ENCODE results near the gene CTSC.
"Not testable (repeated sequence)": the region's sequence is repeated elsewhere in the genome, so short reads cannot be mapped to it uniquely, and the experiment has no call there.

CTSC gene

GRCh38 chr11:88330826-88331428, 6.6 kb downstream of the CTSC start:
- no peak overlapping the region for H3K4me3 ChIP-seq (ENCODE audit: low read length)
- no peak for TF ChIP-seq CTCF (IDR thresholded peaks at IDR 0.05; ENCODE audit: insufficient read depth, low read depth, low read length, missing control alignments)
- DNase-seq (ENCODE audit: low read depth) = no peak

DNA sequence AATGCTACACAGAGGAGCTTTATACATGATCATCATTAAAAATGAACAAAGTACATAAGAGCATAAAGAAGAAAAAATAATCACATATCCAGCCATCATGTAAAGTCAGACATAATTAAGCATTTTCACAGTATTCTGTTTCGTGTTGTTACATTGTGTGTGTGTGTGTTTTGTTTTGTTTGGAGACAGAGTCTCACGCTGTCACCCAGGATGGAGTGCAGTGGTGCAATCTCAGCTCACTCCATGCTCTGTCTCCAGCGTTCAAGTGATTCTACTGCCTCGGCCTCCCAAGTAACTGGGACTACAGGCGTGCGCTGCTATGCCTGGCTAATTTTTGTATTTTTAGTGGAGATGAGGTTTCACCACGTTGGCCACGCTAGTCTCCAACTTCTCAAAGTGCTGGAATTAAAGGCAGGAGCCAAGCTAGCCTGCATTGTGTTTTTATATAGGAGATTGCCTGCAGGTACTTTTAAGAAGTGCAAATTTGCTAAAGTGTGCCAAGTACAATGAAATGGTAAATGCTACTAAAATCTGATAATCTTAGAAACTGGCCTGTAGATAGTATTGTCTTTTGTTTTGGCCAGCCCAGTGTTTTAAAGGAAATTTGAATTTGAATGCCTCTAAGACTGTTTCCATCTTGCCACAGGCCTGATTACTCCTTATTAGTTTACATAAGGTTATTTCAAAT, 7.8 kb downstream of the CTSC start:
- TF ChIP-seq CTCF (IDR thresholded peaks at IDR 0.05; ENCODE audit: insufficient read depth, low read depth, low read length, missing control alignments) = no peak
- H3K4me3 ChIP-seq (ENCODE audit: low read length) = no peak overlapping the region
- DNase-seq (ENCODE audit: low read depth) = no peak

DNA sequence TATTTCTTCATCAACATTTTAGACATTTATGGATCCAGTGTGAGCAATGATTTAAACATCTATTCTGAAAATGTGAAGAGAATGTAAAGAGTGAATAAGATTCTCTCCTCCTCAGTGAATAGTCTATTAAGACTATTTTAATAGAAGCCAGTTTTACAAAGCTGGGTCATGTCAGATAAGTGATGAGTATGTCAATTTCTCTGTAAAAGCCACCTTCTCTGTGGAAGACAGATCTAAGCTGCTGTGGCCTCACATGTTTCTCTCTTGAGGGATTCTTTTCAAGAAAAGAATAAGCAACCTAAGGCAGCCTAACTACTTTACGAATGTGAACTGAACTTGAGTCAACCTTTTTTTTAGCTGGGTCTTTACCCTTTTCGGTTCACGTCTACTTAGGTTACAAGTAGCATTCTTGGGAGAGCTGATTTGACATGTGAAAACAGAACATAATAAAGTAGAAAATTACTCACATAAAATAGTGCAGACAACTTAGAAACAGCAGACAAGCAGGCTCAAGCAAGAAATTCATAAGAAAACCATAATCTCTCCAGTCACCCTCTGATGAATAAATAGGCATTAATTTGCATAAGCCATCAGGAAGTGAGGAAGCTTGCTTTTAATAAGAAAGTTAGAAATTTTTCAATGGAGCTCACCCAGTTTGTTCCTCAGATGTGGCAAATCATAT, 9.9 kb downstream of the CTSC start:
- no peak for TF ChIP-seq CTCF (IDR thresholded peaks at IDR 0.05; ENCODE audit: insufficient read depth, low read depth, low read length, missing control alignments)
- DNase-seq (ENCODE audit: low read depth) = no peak
- H3K4me3 ChIP-seq (ENCODE audit: low read length) = no peak overlapping the region

- TF ChIP-seq CTCF (IDR thresholded peaks at IDR 0.05; ENCODE audit: insufficient read depth, low read depth, low read length, missing control alignments) = no peak
- no peak overlapping the region for H3K4me3 ChIP-seq (ENCODE audit: low read length)
- no peak for DNase-seq (ENCODE audit: low read depth)
These were observed 10.5 kb downstream of the CTSC start for GRCh38 chr11:88327061-88327460.

DNA sequence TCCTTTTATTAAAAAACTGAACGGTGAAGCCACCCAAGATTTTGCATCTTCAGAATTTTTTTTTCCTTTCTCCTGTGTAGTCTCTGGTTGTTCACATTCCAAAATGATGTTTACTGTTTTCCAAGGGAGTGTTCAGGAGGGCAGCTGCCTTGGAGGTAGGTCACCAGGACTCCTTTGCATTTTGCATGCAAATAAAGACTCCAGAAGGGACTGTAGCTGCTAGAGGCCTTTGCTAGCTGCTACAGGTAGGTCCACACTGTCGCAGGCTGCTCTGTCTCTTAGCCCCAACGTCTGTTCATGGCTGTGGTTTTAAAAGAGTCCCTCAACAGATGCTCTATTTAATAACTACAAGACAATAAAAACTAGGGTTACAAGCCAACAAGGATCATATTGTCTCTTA, 11.4 kb downstream of the CTSC start:
- H3K4me3 ChIP-seq (ENCODE audit: low read length) = no peak overlapping the region
- no peak for TF ChIP-seq CTCF (IDR thresholded peaks at IDR 0.05; ENCODE audit: insufficient read depth, low read depth, low read length, missing control alignments)
- DNase-seq (ENCODE audit: low read depth) = no peak

DNA sequence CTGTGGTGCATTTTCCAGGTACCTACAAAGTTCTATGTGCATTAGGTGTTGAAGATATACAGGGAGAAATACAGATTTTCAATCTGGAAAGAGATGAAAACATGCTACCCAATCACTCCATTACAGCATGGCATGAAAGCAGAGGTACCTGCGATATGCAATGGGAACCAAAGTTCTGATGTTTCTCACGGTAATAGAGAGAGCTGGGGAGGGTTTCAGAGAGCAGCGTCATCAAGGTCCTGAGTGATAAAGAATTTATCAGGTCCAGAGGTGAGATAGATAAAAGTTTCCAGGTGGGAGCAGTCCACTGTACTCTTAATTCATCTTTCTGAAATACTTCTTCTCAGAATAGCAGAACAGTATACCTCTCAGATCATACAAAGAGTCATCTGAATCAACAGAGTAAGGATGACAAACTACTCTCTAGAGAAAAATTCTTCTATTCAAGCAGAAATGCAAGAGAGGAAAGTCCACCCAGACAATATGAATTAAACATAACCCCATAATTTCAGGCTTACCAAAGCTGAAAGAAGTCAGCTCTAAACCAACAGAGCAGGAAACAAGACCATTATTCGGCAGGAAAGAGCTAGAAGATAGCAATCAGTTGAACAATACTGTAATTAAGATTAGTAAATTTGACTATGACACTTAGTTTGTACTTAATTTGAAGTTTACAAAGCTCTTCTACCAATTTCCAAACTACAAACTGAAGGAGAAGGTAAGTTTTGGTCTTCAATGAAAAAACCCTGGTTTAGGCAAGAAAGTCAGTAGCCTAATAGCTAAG, 12.8 kb downstream of the CTSC start:
- no peak for TF ChIP-seq CTCF (IDR thresholded peaks at IDR 0.05; ENCODE audit: insufficient read depth, low read depth, low read length, missing control alignments)
- H3K4me3 ChIP-seq (ENCODE audit: low read length) = no peak overlapping the region
- no peak for DNase-seq (ENCODE audit: low read depth)

DNA sequence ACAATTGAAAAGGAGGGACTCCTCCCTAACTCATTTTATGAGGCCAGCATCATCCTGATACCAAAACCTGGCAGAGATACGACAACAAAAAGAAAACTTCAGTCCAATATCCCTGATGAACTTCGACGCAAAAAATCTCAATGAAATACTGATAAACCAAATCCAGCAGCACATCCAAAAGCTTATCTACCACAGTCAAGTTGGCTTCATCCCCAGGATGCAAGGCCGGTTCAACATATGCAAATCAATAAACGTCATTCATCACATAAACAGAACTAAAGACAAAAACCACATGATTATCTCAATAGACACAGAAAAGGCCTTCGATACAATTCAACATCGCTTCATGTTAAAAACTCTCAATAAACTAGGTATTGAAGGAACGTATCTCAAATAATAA, 14.7 kb downstream of the CTSC start:
- not testable (repeated sequence) for H3K4me3 ChIP-seq (ENCODE audit: low read length); DNase-seq (ENCODE audit: low read depth)

DNA sequence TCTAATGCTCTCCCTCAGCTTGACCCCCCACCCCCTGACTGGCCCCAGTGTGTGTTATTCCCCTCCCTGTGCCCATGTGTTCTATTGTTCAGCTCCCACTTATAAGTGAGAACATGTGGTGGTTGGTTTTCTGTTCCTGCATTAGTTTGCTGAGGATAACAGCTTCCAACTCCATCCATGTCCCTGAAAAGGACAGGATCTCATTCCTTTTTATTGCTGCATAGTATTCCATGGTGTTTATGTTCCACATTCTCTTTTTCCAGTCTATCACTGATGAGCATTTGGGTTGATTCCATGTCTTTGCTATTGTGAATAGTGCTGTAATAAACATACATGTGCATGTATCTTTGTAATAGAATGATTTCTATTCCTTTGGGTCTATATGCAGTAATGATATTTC, 16.1 kb downstream of the CTSC start:
- H3K4me3 ChIP-seq (ENCODE audit: low read length); DNase-seq (ENCODE audit: low read depth): not testable (repeated sequence)
